Measurements from ENCODE around the gene MR1. TPM values are rescaled to one million over a fixed set of nuclear protein-coding genes. Genes with fewer than 3 reads are reported as not detected.

The MR1 gene
- total and polyA plus RNA-seq, 9 of the 15 experiments (the other 6 are each of a cell fraction or from before 2014, with no cell fraction given): 9.7 to 21.7 (median 15.6) TPM

- no peak for TF ChIP-seq FOXO4 (CRISPR knock-in tag; IDR thresholded peaks at IDR 0.05)
- TF ChIP-seq EWSR1 (IDR thresholded peaks at IDR 0.05; ENCODE audit: borderline replicate concordance, low read depth, partially characterized antibody): no peak
- no peak for TF ChIP-seq ZNF408 (CRISPR knock-in tag; IDR thresholded peaks at IDR 0.05; ENCODE audit: low read depth)
- TF ChIP-seq EP400 (IDR thresholded peaks at IDR 0.05): peak; percentile 61; the same call in 1 of the 2 replicates
- TF ChIP-seq NFIC (IDR thresholded peaks at IDR 0.05): peak; percentile 18; the same call in 1 of the 2 replicates
- TF ChIP-seq PURB (CRISPR knock-in tag; IDR thresholded peaks at IDR 0.05; ENCODE audit: low read depth): no peak
- no peak for TF ChIP-seq ETV5 (CRISPR knock-in tag; IDR thresholded peaks at IDR 0.05; ENCODE audit: low read depth)
- no peak for TF ChIP-seq GTF2B (IDR thresholded peaks at IDR 0.05; ENCODE audit: extremely low read depth, insufficient read length)
- TF ChIP-seq LARP7 (IDR thresholded peaks at IDR 0.05): no peak
- no peak for TF ChIP-seq CCNT2 (IDR thresholded peaks at IDR 0.05; ENCODE audit: borderline replicate concordance, extremely low read depth, insufficient read length, low read depth, low read length)
- TF ChIP-seq HIVEP1 (CRISPR knock-in tag; IDR thresholded peaks at IDR 0.05): no peak
- TF ChIP-seq MLLT1 (IDR thresholded peaks at IDR 0.05): peak in 1 of 2 experiments; percentile 25; a peak in 1 of 4 replicates
- no peak for TF ChIP-seq ZMIZ1 (IDR thresholded peaks at IDR 0.05; ENCODE audit: low read depth in 2 of 2, low read length in 2 of 2)
- no peak; the same call in 1 of the 2 replicates for TF ChIP-seq SUPT5H (IDR thresholded peaks at IDR 0.05)
- TF ChIP-seq E2F5 (CRISPR knock-in tag; IDR thresholded peaks at IDR 0.05): no peak
- TF ChIP-seq RNF2 (IDR thresholded peaks at IDR 0.05): no peak
- peak; percentile 24; the same call in 1 of the 2 replicates for TF ChIP-seq PKNOX1 (IDR thresholded peaks at IDR 0.05)
Observed at GRCh38 chr1:181021811-181022434, 11.9 kb upstream of the MR1 start (continued).
